VCaP (cell line): ENCODE data around the gene SNRPB.

Experiments used
- H3K27ac ChIP-seq: fragments of 450-650 bp; 2 replicates; pipeline ENCODE4 v1.5.1; 2017
- TF ChIP-seq, protein P1 (sequence below): fragments of 450-650 bp; conservative IDR thresholded peaks from 2 replicates; pipeline ENCODE4 v1.5.1; 2017; ENCODE audit warnings: mild to moderate bottlenecking, moderate library complexity

The SNRPB gene

GRCh38 chr20:2459981-2460751, 10.4 kb downstream of the SNRPB start:
- no peak overlapping the region for H3K27ac ChIP-seq
- TF ChIP-seq, protein P1, sequence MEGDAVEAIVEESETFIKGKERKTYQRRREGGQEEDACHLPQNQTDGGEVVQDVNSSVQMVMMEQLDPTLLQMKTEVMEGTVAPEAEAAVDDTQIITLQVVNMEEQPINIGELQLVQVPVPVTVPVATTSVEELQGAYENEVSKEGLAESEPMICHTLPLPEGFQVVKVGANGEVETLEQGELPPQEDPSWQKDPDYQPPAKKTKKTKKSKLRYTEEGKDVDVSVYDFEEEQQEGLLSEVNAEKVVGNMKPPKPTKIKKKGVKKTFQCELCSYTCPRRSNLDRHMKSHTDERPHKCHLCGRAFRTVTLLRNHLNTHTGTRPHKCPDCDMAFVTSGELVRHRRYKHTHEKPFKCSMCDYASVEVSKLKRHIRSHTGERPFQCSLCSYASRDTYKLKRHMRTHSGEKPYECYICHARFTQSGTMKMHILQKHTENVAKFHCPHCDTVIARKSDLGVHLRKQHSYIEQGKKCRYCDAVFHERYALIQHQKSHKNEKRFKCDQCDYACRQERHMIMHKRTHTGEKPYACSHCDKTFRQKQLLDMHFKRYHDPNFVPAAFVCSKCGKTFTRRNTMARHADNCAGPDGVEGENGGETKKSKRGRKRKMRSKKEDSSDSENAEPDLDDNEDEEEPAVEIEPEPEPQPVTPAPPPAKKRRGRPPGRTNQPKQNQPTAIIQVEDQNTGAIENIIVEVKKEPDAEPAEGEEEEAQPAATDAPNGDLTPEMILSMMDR: no peak

DNA sequence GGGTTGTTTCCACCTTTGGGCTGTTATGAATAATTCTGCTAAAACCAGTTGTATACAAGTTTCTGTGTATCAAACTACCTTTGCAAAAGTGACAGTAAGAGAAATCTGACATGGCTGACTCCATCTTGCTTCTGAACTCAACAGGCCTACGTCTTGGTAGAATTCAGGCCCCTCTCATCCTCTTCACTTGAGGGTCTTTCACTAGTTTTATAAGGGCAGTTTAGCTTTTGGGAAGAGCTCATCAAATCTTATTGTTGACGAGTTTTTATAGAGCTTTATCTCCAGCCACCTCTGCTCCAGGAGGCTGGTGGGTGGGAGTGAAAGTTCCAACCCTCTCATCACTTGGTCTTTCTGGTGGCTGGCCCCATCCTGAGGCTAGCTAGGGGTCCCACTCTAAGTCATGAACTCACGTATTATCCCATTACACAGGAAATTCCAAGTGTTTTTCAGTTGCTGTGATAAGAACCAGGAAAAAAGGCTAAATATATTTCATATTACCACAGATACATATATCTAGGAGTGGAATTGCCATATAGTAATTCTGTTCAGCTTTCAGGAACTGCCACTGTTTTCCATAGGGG, 11.6 kb downstream of the SNRPB start:
- H3K27ac ChIP-seq: peak overlapping the region; percentile 40; the same call in 1 of the 2 replicates
- TF ChIP-seq, protein P1: no peak

- no peak overlapping the region for H3K27ac ChIP-seq
- TF ChIP-seq, protein P1: no peak
Observed at GRCh38 chr20:2455771-2456497, 14.7 kb downstream of the SNRPB start.

GRCh38 chr20:2453792-2454191, 16.8 kb downstream of the SNRPB start:
- TF ChIP-seq, protein P1: no peak
- H3K27ac ChIP-seq: no peak overlapping the region

GRCh38 chr20:2451939-2452732, 18.5 kb downstream of the SNRPB start:
- H3K27ac ChIP-seq: no peak overlapping the region
- TF ChIP-seq, protein P1: peak; percentile 97

- no peak overlapping the region for H3K27ac ChIP-seq
- TF ChIP-seq, protein P1: no peak
Observed at GRCh38 chr20:2451422-2451821, 19.2 kb downstream of the SNRPB start.
